H1 (cell line): ENCODE measurements around the gene ANLN. TPM values are rescaled to one million over a fixed set of nuclear protein-coding genes. Genes with fewer than 3 reads are reported as not detected.

Source experiments
- CTCF ChIA-PET: fragments of 300-600 bp; sonication (Branson Sonifier 250); formaldehyde crosslinking; loops from one replicate; lab custom pipeline; 2021; ENCODE audit not compliant: partially characterized antibody; lab: Charles Lee
- POLR2A ChIA-PET: fragments of 300-600 bp; sonication (Branson Sonifier 250); formaldehyde crosslinking; loops from one replicate; lab custom pipeline; 2021; ENCODE audit warnings: inconsistent platforms; ENCODE audit not compliant: partially characterized antibody; lab: Charles Lee
- DNase-seq, 2 experiments: peaks; one replicate each; pipeline versions ENCODE4 v3.0.0 to v3.0.0-alpha.2; 2010 to 2022; ENCODE audit warnings: low spot score in 2 of 2, low read depth in 1 of 2, mixed read lengths in 1 of 2
- FAIRE-seq: peaks from 2 replicates; lab custom pipeline; 2011; peaks lifted over from hg19 to GRCh38; lab: Jason Lieb, UNC
- H2AFZ ChIP-seq: 2 replicates; pipeline ENCODE4 v1.8.1; 2012; ENCODE audit warnings: low read length, inconsistent platforms
- H2AK5ac ChIP-seq: 2 replicates; pipeline ENCODE4 v1.6.1; 2013; ENCODE audit warnings: low read depth, low read length
- H2BK120ac ChIP-seq: replicated peaks from 2 replicates; pipeline ENCODE3; 2013; ENCODE audit warnings: low read depth, low read length, inconsistent platforms
- H2BK12ac ChIP-seq: 2 replicates; pipeline ENCODE4 v1.6.1; 2013; ENCODE audit warnings: low read depth, low read length
- H2BK15ac ChIP-seq: 2 replicates; pipeline ENCODE4 v1.6.1; 2013; ENCODE audit warnings: low read length
- H2BK20ac ChIP-seq: 2 replicates; pipeline ENCODE4 v1.6.1; 2013; ENCODE audit warnings: low read length
- H2BK5ac ChIP-seq: 2 replicates; pipeline ENCODE4 v1.6.1; 2013; ENCODE audit warnings: low read depth, low read length
- H3K14ac ChIP-seq: 2 replicates; pipeline ENCODE4 v1.6.1; 2013; ENCODE audit warnings: inconsistent platforms; ENCODE audit not compliant: insufficient read length
- H3K18ac ChIP-seq: 2 replicates; pipeline ENCODE4 v1.6.1; 2013; ENCODE audit warnings: low read length; ENCODE audit errors: extremely low read depth
- H3K23ac ChIP-seq: 2 replicates; pipeline ENCODE4 v1.6.1; 2013; ENCODE audit warnings: inconsistent platforms; ENCODE audit not compliant: insufficient read length
- H3K23me2 ChIP-seq: 2 replicates; pipeline ENCODE4 v1.6.1; 2013; ENCODE audit warnings: low read depth, low read length
- H3K27ac ChIP-seq: 2 replicates; pipeline ENCODE4 v1.6.1; 2011; ENCODE audit warnings: low read depth, low read length, inconsistent platforms
- H3K27me3 ChIP-seq, 4 experiments: replicated peaks in 1 of 4; 1 replicate in 1 of 4; 2 replicates in 3 of 4; pipeline versions ENCODE4 v1.6.1 to v1.8.1; 2011 to 2013; ENCODE audit warnings: low read length in 3 of 4, mild to moderate bottlenecking in 3 of 4, inconsistent platforms in 2 of 4, mixed read lengths in 2 of 4, moderate library complexity in 1 of 4; ENCODE audit not compliant: control insufficient read depth in 3 of 4, insufficient read depth in 3 of 4; ENCODE audit errors: extremely low read depth in 1 of 4
- H3K36me3 ChIP-seq, 4 experiments: 2 replicates each; pipeline versions ENCODE4 v1.6.1 to v1.8.1; 2011 to 2013; ENCODE audit warnings: mild to moderate bottlenecking in 4 of 4, low read length in 3 of 4, moderate library complexity in 2 of 4, control low read depth in 1 of 4, inconsistent platforms in 1 of 4; ENCODE audit not compliant: insufficient read depth in 4 of 4, control insufficient read depth in 2 of 4
- H3K4ac ChIP-seq: replicated peaks from 2 replicates; pipeline ENCODE3; 2013; ENCODE audit warnings: low read length, low read depth, mixed read lengths, inconsistent platforms; ENCODE audit not compliant: insufficient read length
- H3K4me1 ChIP-seq, 4 experiments: replicated peaks in 1 of 4; 1 replicate in 1 of 4; 2 replicates in 3 of 4; pipeline versions ENCODE4 v1.6.1 to v1.8.1; 2011 to 2013; ENCODE audit warnings: low read length in 3 of 4, inconsistent platforms in 2 of 4, mixed read lengths in 1 of 4; ENCODE audit not compliant: insufficient read depth in 4 of 4, control insufficient read depth in 3 of 4
- H3K4me2 ChIP-seq, 2 experiments: 2 replicates each; pipeline versions ENCODE4 v1.6.1 to v1.8.1; 2011 to 2013; ENCODE audit warnings: low read depth in 2 of 2, low read length in 2 of 2, control low read depth in 1 of 2, inconsistent platforms in 1 of 2, mild to moderate bottlenecking in 1 of 2; ENCODE audit not compliant: insufficient read depth in 1 of 2
- H3K4me3 ChIP-seq, 4 experiments: fragments of 200-600, 300-600 bp in 1 of 4; sonication (generic), shearing (Covaris generic), sonication (Bioruptor Twin) in 1 of 4; 2 replicates each; pipeline versions ENCODE4 v1.5.1 to v1.8.1; 2011 to 2016; ENCODE audit warnings: low read length in 4 of 4, low read depth in 3 of 4, control low read depth in 2 of 4, inconsistent platforms in 2 of 4, mild to moderate bottlenecking in 2 of 4, mixed read lengths in 1 of 4, moderate library complexity in 1 of 4; ENCODE audit not compliant: insufficient read depth in 2 of 4; ENCODE audit errors: extremely low read depth in 1 of 4
- H3K56ac ChIP-seq: replicated peaks from 2 replicates; pipeline ENCODE3; 2013; ENCODE audit warnings: low read depth, mild to moderate bottlenecking, mixed read lengths, low read length, inconsistent platforms; ENCODE audit not compliant: insufficient read length
- H3K79me1 ChIP-seq: 2 replicates; pipeline ENCODE4 v1.6.1; 2013; ENCODE audit warnings: low read depth, low read length, control low read depth
- H3K79me2 ChIP-seq, 2 experiments: 2 replicates each; pipeline versions ENCODE4 v1.6.1 to v1.8.1; 2012 to 2013; ENCODE audit warnings: low read length in 2 of 2, mild to moderate bottlenecking in 2 of 2, inconsistent platforms in 1 of 2; ENCODE audit not compliant: insufficient read depth in 2 of 2, control insufficient read depth in 1 of 2
- H3K9ac ChIP-seq, 4 experiments: replicated peaks in 1 of 4; 1 replicate in 1 of 4; 2 replicates in 3 of 4; pipeline versions ENCODE4 v1.6.1 to v1.8.1; 2011 to 2013; ENCODE audit warnings: low read depth in 3 of 4, low read length in 3 of 4, control low read depth in 2 of 4, mild to moderate bottlenecking in 2 of 4, moderate library complexity in 2 of 4, inconsistent platforms in 1 of 4; ENCODE audit errors: extremely low read depth in 1 of 4
- H3K9me3 ChIP-seq, 2 experiments: 2 replicates each; pipeline versions ENCODE4 v1.6.1 to v1.8.1; 2012 to 2013; ENCODE audit warnings: mild to moderate bottlenecking in 2 of 2, moderate library complexity in 2 of 2, control low read depth in 1 of 2, inconsistent platforms in 1 of 2, low read depth in 1 of 2, low read length in 1 of 2, mixed read lengths in 1 of 2; ENCODE audit not compliant: insufficient read depth in 2 of 2
- H4K20me1 ChIP-seq, 2 experiments: replicated peaks in 1 of 2; 2 replicates each; pipeline versions ENCODE3 to v1.8.1; 2011 to 2013; ENCODE audit warnings: inconsistent platforms in 2 of 2, low read length in 2 of 2, mild to moderate bottlenecking in 1 of 2; ENCODE audit not compliant: insufficient read depth in 2 of 2, control insufficient read depth in 1 of 2
- H4K5ac ChIP-seq: 2 replicates; pipeline ENCODE4 v1.6.1; 2013; ENCODE audit warnings: low read length, low read depth, mixed read lengths, inconsistent platforms; ENCODE audit not compliant: insufficient read length
- H4K8ac ChIP-seq: 2 replicates; pipeline ENCODE4 v1.8.0; 2013; ENCODE audit warnings: mild to moderate bottlenecking, moderate library complexity, low read length, inconsistent platforms; ENCODE audit not compliant: insufficient read depth; ENCODE audit errors: extremely low read depth
- H4K91ac ChIP-seq: replicated peaks from 2 replicates; pipeline ENCODE3; 2013; ENCODE audit warnings: low read length, mixed read lengths, inconsistent platforms; ENCODE audit not compliant: insufficient read length
- ATF3 ChIP-seq: IDR thresholded peaks from 2 replicates; pipeline ENCODE4 v1.6.1; 2011; ENCODE audit warnings: low read depth, mild to moderate bottlenecking, low read length; ENCODE audit not compliant: insufficient read depth
- GTF2F1 ChIP-seq: IDR thresholded peaks from 2 replicates; pipeline ENCODE4 v1.6.1; 2012; ENCODE audit warnings: low read depth, low read length, improper control_type of control experiment, borderline replicate concordance
- SP4 ChIP-seq: IDR thresholded peaks from 2 replicates; pipeline ENCODE4 v1.6.1; 2012; ENCODE audit warnings: low read length, inconsistent platforms
- WGBS, 2 experiments: shearing (Covaris generic) in 1 of 2; methylation state at CpG; one replicate each; pipeline versions ENCODE4 v1.1.6 to v1.1.7; 2013 to 2015; ENCODE audit warnings: low lambda C conversion rate in 2 of 2, mixed read lengths in 2 of 2, inconsistent platforms in 1 of 2, low coverage in 1 of 2, missing lambda C conversion rate in 1 of 2; ENCODE audit not compliant: insufficient replicate concordance in 2 of 2, insufficient coverage in 1 of 2, insufficient read length in 1 of 2; ENCODE audit errors: extremely low coverage in 1 of 2, missing lambda C conversion rate in 1 of 2; 5-methylcytosine and 5-hydroxymethylcytosine counted together
- polyA plus RNA-seq, 7 experiments: library from polyadenylated mRNA; depleted of rRNA in 3 of 7; stranded (reverse) in 5 of 7; unstranded in 2 of 7; fragments of >200 nt in 5 of 7; fragments of 200-250 nt in 2 of 7; gene quantifications; 1 replicate in 5 of 7; 2 replicates in 1 of 7; 4 replicates in 1 of 7; pipeline versions ENCODE4 v1.2.1 to v1.2.3, GENCODE V29; 2011 to 2013; ENCODE audit warnings: missing spikeins in 2 of 7, mixed read lengths in 2 of 7
- total RNA-seq: library from RNA; stranded (reverse); fragmentation: NEBNext Ultra II Directional; extraction: Animal tissue kit (Norgen Biotek cat#: 25700); gene quantifications from 2 replicates; pipeline ENCODE4 v1.2.1, GENCODE V29; 2021

ANLN gene
- total and polyA plus RNA-seq, 2 of the 8 experiments (the other 6 are each of a cell fraction or from before 2014, with no cell fraction given), result 18.5 to 90.1 TPM

- CTCF ChIA-PET, result interaction anchor here (1.0 to 11.8 kb wide), 7 partner anchors 8 to 240 kb away, joined by 3 to 104 read pairs (median 5); no protein-coding TSS in a partner anchor
Observed at GRCh38 chr7:36486336-36486735, 96.7 kb downstream of the ANLN start.

More at GRCh38 chr7:36486336-36486735, 96.7 kb downstream of the ANLN start:
- no peak overlapping the region for H2BK120ac ChIP-seq
- no peaks in the 10 kb centered on the region for H3K4me1 ChIP-seq
- 88% methylated on average over 4 of the region's 4 CpGs; no CpG with 5 or more reads in 1 of the 2 experiments for WGBS, 2 experiments
- H3K36me3 ChIP-seq, result no peaks in the 10 kb centered on the region
- no peak overlapping the region for H3K18ac ChIP-seq
- H3K9ac ChIP-seq, result no peak overlapping the region
- no peak overlapping the region for H4K8ac ChIP-seq
- FAIRE-seq (no peak), DNase-seq (no peak)
- H3K4ac ChIP-seq, result no peak overlapping the region
- no peaks in the 10 kb centered on the region for H3K9me3 ChIP-seq
- H3K23me2 ChIP-seq, result no peaks in the 10 kb centered on the region
- H3K56ac ChIP-seq, result no peak overlapping the region
- H3K4me3 ChIP-seq, result no peak overlapping the region
- H4K91ac ChIP-seq, result no peak overlapping the region
- H3K79me2 ChIP-seq, result no peaks in the 10 kb centered on the region
- POLR2A ChIA-PET, result no interaction called here
- H3K79me1 ChIP-seq, result no peaks in the 10 kb centered on the region
- no peak overlapping the region for H2AK5ac ChIP-seq
- H2BK12ac ChIP-seq, result no peak overlapping the region
- no peak overlapping the region for H3K27ac ChIP-seq
- no peak overlapping the region for H2BK5ac ChIP-seq
- H2AFZ ChIP-seq, result 0 out of 2 replicates have a peak overlapping the region, but pooled peaks have one; percentile 5
- H3K23ac ChIP-seq, result no peak overlapping the region
- H2BK15ac ChIP-seq, result no peak overlapping the region
- no peak overlapping the region for H4K5ac ChIP-seq
- H4K20me1 ChIP-seq, result no peaks in the 10 kb centered on the region
- no peak overlapping the region for H3K4me2 ChIP-seq
- H3K27me3 ChIP-seq, result no peaks in the 10 kb centered on the region
- H3K14ac ChIP-seq, result no peak overlapping the region
- no peak overlapping the region; the same call in 1 of the 2 replicates for H2BK20ac ChIP-seq
- TF ChIP-seq ATF3 (no peak), SP4 (no peak), GTF2F1 (no peak)
- TF ChIP-seq, all 59 proteins: peak for 0
